GM18519 (cell line): Measurements from ENCODE around the gene HOTAIR.

Experiments used
- ATAC-seq: cut with Tn5 transposase; IDR thresholded peaks from one replicate; pipeline ENCODE4 v1.9.1; 2021; ENCODE audit warnings: mild to moderate bottlenecking, moderate library complexity; ENCODE audit not compliant: unreplicated experiment, low FRiP score

The HOTAIR gene

GRCh38 chr12:53931844-53932581, 42.7 kb downstream of the HOTAIR start:
- ATAC-seq = no peak

- no peak for ATAC-seq
Measured at GRCh38 chr12:53930591-53931255, 44.0 kb downstream of the HOTAIR start.

- ATAC-seq = no peak
Measured at GRCh38 chr12:53929527-53929926, 45.2 kb downstream of the HOTAIR start.

DNA sequence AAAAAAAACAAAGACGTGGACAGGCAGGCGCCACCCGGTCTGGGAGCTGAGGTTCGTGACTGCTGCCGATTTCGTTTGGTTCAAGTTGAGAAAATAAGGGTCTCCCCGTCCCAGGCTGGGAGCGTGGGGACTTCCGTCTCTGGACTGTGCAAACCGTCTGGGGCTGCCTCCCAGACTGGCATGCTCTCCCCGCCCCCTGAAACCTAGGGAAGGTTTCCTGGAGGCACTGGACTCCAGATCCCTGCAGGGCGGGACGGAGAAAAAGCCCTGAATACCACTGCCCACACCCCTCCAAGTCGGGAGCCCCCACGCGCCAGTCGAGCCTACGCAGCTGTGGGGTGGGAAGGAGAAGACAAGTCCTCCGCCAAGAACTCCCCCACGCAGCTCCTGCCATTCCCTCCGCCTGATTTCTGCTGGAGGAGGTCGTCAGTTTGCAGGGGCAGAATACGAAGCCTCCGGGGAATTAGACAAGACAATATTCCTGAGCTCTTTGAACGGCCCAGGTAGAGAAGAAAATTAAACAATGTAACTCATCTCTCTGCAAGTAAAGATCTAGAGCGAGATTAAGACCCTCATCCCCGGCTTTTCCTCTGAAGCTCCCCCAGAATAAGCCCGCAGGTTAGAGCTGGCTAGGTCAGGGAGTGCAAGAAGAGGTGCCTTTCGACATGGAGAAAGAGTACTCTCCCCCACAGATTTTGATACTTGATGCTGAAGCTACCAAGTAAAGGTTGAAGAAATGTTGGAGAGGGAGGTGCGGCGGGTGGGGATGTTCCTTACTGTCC, 46.5 kb downstream of the HOTAIR start:
- no peak for ATAC-seq

GRCh38 chr12:53927220-53928029, 47.3 kb downstream of the HOTAIR start:
- no peak for ATAC-seq

DNA sequence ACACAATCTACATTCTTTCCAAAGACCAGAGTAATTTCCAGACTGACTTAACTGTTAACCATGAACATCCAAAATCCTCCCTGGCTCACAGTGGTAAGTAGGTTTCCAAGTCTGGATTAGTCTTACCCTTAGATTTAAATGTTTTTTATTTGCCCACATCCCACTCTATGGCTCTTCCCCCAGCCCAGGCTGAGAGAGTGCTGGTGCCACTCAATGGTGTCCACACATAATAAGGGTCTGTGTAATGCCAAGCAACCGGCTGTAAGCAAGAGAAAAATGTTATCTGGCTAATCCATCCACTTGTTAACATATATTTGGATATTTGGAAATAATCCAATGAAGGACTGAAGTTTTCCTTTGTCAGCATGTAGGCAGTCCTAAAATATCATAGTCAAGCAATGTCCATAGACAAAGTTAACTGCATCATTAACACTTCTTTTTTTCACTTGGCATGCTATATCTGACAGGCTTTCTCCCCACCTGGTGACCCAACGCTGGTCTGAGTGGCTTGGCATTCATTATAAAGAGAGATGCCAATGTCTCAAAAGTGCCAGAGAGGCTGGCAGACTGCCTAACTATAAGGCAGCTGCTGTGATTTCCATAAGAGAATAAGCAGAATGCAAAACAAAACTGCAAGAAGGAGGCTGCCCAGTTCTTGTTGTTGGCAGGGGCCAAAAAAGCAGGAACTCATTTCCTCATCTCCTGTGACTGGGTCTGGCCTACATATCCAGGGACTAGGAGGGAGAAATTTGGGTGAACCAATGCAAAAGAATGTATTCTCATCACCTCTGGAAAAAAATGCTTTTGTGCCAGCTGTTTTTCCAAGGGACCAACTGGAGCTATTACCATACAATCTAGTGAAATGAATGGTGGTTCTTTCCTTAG, 50.0 kb downstream of the HOTAIR start:
- no peak for ATAC-seq

DNA sequence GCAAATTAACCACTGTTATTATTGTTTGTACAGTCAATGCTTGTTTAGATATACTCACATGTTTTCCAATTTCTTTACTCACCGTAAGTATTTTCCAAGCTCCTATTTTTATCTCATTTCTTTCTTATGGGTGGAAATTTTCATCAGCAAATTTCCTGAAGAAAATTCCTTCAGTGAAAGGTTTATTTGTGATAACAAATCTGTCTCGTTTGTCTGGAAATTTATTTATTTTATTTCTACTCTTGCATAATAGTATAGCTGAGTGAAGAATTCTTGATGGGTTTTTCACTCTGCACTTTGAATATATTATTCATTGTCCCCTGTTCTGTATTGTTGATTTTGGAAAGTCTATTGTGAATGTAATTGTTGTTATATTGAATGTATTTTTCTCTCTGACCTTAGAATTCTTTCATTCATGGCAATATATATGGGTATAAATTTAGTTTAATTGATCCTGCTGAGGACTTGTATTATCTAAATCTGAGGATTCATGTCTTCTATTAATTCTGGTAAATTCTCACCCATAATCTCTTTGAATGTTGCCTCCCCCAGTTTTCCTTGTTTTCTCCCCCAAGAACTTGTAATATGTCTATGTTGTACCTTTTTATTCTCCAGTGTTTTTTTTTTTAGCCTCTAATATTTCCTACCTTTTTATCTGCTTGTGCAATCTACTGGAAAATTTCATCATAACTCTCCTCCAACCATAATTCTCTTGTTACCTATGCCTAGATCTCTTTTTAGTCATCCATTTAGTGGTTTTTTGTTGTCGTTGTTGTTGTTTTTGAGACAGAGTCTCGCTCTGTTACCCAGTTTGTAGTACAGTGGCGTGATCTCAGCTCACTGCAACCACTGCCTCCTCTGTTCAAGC, 57.7 kb downstream of the HOTAIR start:
- ATAC-seq = no peak
